H1 (cell line): Measurements from ENCODE around the gene FGF3. TPM values are rescaled to one million over a fixed set of nuclear protein-coding genes. Genes with fewer than 3 reads are reported as not detected.
A peak's percentile ranks its signal among the peaks of the same experiment; 100 is the strongest.

ENCODE experiments used
- CTCF ChIA-PET: fragments of 300-600 bp; sonication (Branson Sonifier 250); formaldehyde crosslinking; loops from one replicate; lab custom pipeline; 2021; ENCODE audit not compliant: partially characterized antibody; lab: Charles Lee
- POLR2A ChIA-PET: fragments of 300-600 bp; sonication (Branson Sonifier 250); formaldehyde crosslinking; loops from one replicate; lab custom pipeline; 2021; ENCODE audit warnings: inconsistent platforms; ENCODE audit not compliant: partially characterized antibody; lab: Charles Lee
- DNase-seq, 2 experiments: peaks; one replicate each; pipeline versions ENCODE4 v3.0.0 to v3.0.0-alpha.2; 2010 to 2022; ENCODE audit warnings: low spot score in 2 of 2, low read depth in 1 of 2, mixed read lengths in 1 of 2
- FAIRE-seq: peaks from 2 replicates; lab custom pipeline; 2011; peaks lifted over from hg19 to GRCh38; lab: Jason Lieb, UNC
- H2AFZ ChIP-seq: 2 replicates; pipeline ENCODE4 v1.8.1; 2012; ENCODE audit warnings: low read length, inconsistent platforms
- H2AK5ac ChIP-seq: 2 replicates; pipeline ENCODE4 v1.6.1; 2013; ENCODE audit warnings: low read depth, low read length
- H2BK120ac ChIP-seq: replicated peaks from 2 replicates; pipeline ENCODE3; 2013; ENCODE audit warnings: low read depth, low read length, inconsistent platforms
- H2BK12ac ChIP-seq: 2 replicates; pipeline ENCODE4 v1.6.1; 2013; ENCODE audit warnings: low read depth, low read length
- H2BK15ac ChIP-seq: 2 replicates; pipeline ENCODE4 v1.6.1; 2013; ENCODE audit warnings: low read length
- H2BK20ac ChIP-seq: 2 replicates; pipeline ENCODE4 v1.6.1; 2013; ENCODE audit warnings: low read length
- H2BK5ac ChIP-seq: 2 replicates; pipeline ENCODE4 v1.6.1; 2013; ENCODE audit warnings: low read depth, low read length
- H3K14ac ChIP-seq: 2 replicates; pipeline ENCODE4 v1.6.1; 2013; ENCODE audit warnings: inconsistent platforms; ENCODE audit not compliant: insufficient read length
- H3K18ac ChIP-seq: 2 replicates; pipeline ENCODE4 v1.6.1; 2013; ENCODE audit warnings: low read length; ENCODE audit errors: extremely low read depth
- H3K23ac ChIP-seq: 2 replicates; pipeline ENCODE4 v1.6.1; 2013; ENCODE audit warnings: inconsistent platforms; ENCODE audit not compliant: insufficient read length
- H3K23me2 ChIP-seq: 2 replicates; pipeline ENCODE4 v1.6.1; 2013; ENCODE audit warnings: low read depth, low read length
- H3K27ac ChIP-seq: 2 replicates; pipeline ENCODE4 v1.6.1; 2011; ENCODE audit warnings: low read depth, low read length, inconsistent platforms
- H3K27me3 ChIP-seq, 4 experiments: replicated peaks in 1 of 4; 1 replicate in 1 of 4; 2 replicates in 3 of 4; pipeline versions ENCODE4 v1.6.1 to v1.8.1; 2011 to 2013; ENCODE audit warnings: low read length in 3 of 4, mild to moderate bottlenecking in 3 of 4, inconsistent platforms in 2 of 4, mixed read lengths in 2 of 4, moderate library complexity in 1 of 4; ENCODE audit not compliant: control insufficient read depth in 3 of 4, insufficient read depth in 3 of 4; ENCODE audit errors: extremely low read depth in 1 of 4
- H3K36me3 ChIP-seq, 4 experiments: 2 replicates each; pipeline versions ENCODE4 v1.6.1 to v1.8.1; 2011 to 2013; ENCODE audit warnings: mild to moderate bottlenecking in 4 of 4, low read length in 3 of 4, moderate library complexity in 2 of 4, control low read depth in 1 of 4, inconsistent platforms in 1 of 4; ENCODE audit not compliant: insufficient read depth in 4 of 4, control insufficient read depth in 2 of 4
- H3K4ac ChIP-seq: replicated peaks from 2 replicates; pipeline ENCODE3; 2013; ENCODE audit warnings: low read length, low read depth, mixed read lengths, inconsistent platforms; ENCODE audit not compliant: insufficient read length
- H3K4me1 ChIP-seq, 4 experiments: replicated peaks in 1 of 4; 1 replicate in 1 of 4; 2 replicates in 3 of 4; pipeline versions ENCODE4 v1.6.1 to v1.8.1; 2011 to 2013; ENCODE audit warnings: low read length in 3 of 4, inconsistent platforms in 2 of 4, mixed read lengths in 1 of 4; ENCODE audit not compliant: insufficient read depth in 4 of 4, control insufficient read depth in 3 of 4
- H3K4me2 ChIP-seq, 2 experiments: 2 replicates each; pipeline versions ENCODE4 v1.6.1 to v1.8.1; 2011 to 2013; ENCODE audit warnings: low read depth in 2 of 2, low read length in 2 of 2, control low read depth in 1 of 2, inconsistent platforms in 1 of 2, mild to moderate bottlenecking in 1 of 2; ENCODE audit not compliant: insufficient read depth in 1 of 2
- H3K4me3 ChIP-seq, 4 experiments: fragments of 200-600, 300-600 bp in 1 of 4; sonication (generic), shearing (Covaris generic), sonication (Bioruptor Twin) in 1 of 4; 2 replicates each; pipeline versions ENCODE4 v1.5.1 to v1.8.1; 2011 to 2016; ENCODE audit warnings: low read length in 4 of 4, low read depth in 3 of 4, control low read depth in 2 of 4, inconsistent platforms in 2 of 4, mild to moderate bottlenecking in 2 of 4, mixed read lengths in 1 of 4, moderate library complexity in 1 of 4; ENCODE audit not compliant: insufficient read depth in 2 of 4; ENCODE audit errors: extremely low read depth in 1 of 4
- H3K56ac ChIP-seq: replicated peaks from 2 replicates; pipeline ENCODE3; 2013; ENCODE audit warnings: low read depth, mild to moderate bottlenecking, mixed read lengths, low read length, inconsistent platforms; ENCODE audit not compliant: insufficient read length
- H3K79me1 ChIP-seq: 2 replicates; pipeline ENCODE4 v1.6.1; 2013; ENCODE audit warnings: low read depth, low read length, control low read depth
- H3K79me2 ChIP-seq, 2 experiments: 2 replicates each; pipeline versions ENCODE4 v1.6.1 to v1.8.1; 2012 to 2013; ENCODE audit warnings: low read length in 2 of 2, mild to moderate bottlenecking in 2 of 2, inconsistent platforms in 1 of 2; ENCODE audit not compliant: insufficient read depth in 2 of 2, control insufficient read depth in 1 of 2
- H3K9ac ChIP-seq, 4 experiments: replicated peaks in 1 of 4; 1 replicate in 1 of 4; 2 replicates in 3 of 4; pipeline versions ENCODE4 v1.6.1 to v1.8.1; 2011 to 2013; ENCODE audit warnings: low read depth in 3 of 4, low read length in 3 of 4, control low read depth in 2 of 4, mild to moderate bottlenecking in 2 of 4, moderate library complexity in 2 of 4, inconsistent platforms in 1 of 4; ENCODE audit errors: extremely low read depth in 1 of 4
- H3K9me3 ChIP-seq, 2 experiments: 2 replicates each; pipeline versions ENCODE4 v1.6.1 to v1.8.1; 2012 to 2013; ENCODE audit warnings: mild to moderate bottlenecking in 2 of 2, moderate library complexity in 2 of 2, control low read depth in 1 of 2, inconsistent platforms in 1 of 2, low read depth in 1 of 2, low read length in 1 of 2, mixed read lengths in 1 of 2; ENCODE audit not compliant: insufficient read depth in 2 of 2
- H4K20me1 ChIP-seq, 2 experiments: replicated peaks in 1 of 2; 2 replicates each; pipeline versions ENCODE3 to v1.8.1; 2011 to 2013; ENCODE audit warnings: inconsistent platforms in 2 of 2, low read length in 2 of 2, mild to moderate bottlenecking in 1 of 2; ENCODE audit not compliant: insufficient read depth in 2 of 2, control insufficient read depth in 1 of 2
- H4K5ac ChIP-seq: 2 replicates; pipeline ENCODE4 v1.6.1; 2013; ENCODE audit warnings: low read length, low read depth, mixed read lengths, inconsistent platforms; ENCODE audit not compliant: insufficient read length
- H4K8ac ChIP-seq: 2 replicates; pipeline ENCODE4 v1.8.0; 2013; ENCODE audit warnings: mild to moderate bottlenecking, moderate library complexity, low read length, inconsistent platforms; ENCODE audit not compliant: insufficient read depth; ENCODE audit errors: extremely low read depth
- H4K91ac ChIP-seq: replicated peaks from 2 replicates; pipeline ENCODE3; 2013; ENCODE audit warnings: low read length, mixed read lengths, inconsistent platforms; ENCODE audit not compliant: insufficient read length
- JUND ChIP-seq: IDR thresholded peaks from 2 replicates; pipeline ENCODE4 v1.6.1; 2011; ENCODE audit warnings: mild to moderate bottlenecking, improper control_type of control experiment, low read length
- TAF7 ChIP-seq: optimal IDR thresholded peaks from 2 replicates; pipeline ENCODE3; 2011; ENCODE audit warnings: low read depth, mild to moderate bottlenecking, inconsistent platforms, low read length, moderate library complexity, borderline replicate concordance
- TBP ChIP-seq: IDR thresholded peaks from 2 replicates; pipeline ENCODE4 v1.6.1; 2011; ENCODE audit warnings: low read depth, low read length, improper control_type of control experiment
- WGBS, 2 experiments: shearing (Covaris generic) in 1 of 2; methylation state at CpG; one replicate each; pipeline versions ENCODE4 v1.1.6 to v1.1.7; 2013 to 2015; ENCODE audit warnings: low lambda C conversion rate in 2 of 2, mixed read lengths in 2 of 2, inconsistent platforms in 1 of 2, low coverage in 1 of 2, missing lambda C conversion rate in 1 of 2; ENCODE audit not compliant: insufficient replicate concordance in 2 of 2, insufficient coverage in 1 of 2, insufficient read length in 1 of 2; ENCODE audit errors: extremely low coverage in 1 of 2, missing lambda C conversion rate in 1 of 2; 5-methylcytosine and 5-hydroxymethylcytosine counted together
- polyA plus RNA-seq, 7 experiments: library from polyadenylated mRNA; depleted of rRNA in 3 of 7; stranded (reverse) in 5 of 7; unstranded in 2 of 7; fragments of >200 nt in 5 of 7; fragments of 200-250 nt in 2 of 7; gene quantifications; 1 replicate in 5 of 7; 2 replicates in 1 of 7; 4 replicates in 1 of 7; pipeline versions ENCODE4 v1.2.1 to v1.2.3, GENCODE V29; 2011 to 2013; ENCODE audit warnings: missing spikeins in 2 of 7, mixed read lengths in 2 of 7
- total RNA-seq: library from RNA; stranded (reverse); fragmentation: NEBNext Ultra II Directional; extraction: Animal tissue kit (Norgen Biotek cat#: 25700); gene quantifications from 2 replicates; pipeline ENCODE4 v1.2.1, GENCODE V29; 2021

The FGF3 gene
- total and polyA plus RNA-seq, 2 of the 8 experiments (the other 6 are each of a cell fraction or from before 2014, with no cell fraction given) = not detected

DNA sequence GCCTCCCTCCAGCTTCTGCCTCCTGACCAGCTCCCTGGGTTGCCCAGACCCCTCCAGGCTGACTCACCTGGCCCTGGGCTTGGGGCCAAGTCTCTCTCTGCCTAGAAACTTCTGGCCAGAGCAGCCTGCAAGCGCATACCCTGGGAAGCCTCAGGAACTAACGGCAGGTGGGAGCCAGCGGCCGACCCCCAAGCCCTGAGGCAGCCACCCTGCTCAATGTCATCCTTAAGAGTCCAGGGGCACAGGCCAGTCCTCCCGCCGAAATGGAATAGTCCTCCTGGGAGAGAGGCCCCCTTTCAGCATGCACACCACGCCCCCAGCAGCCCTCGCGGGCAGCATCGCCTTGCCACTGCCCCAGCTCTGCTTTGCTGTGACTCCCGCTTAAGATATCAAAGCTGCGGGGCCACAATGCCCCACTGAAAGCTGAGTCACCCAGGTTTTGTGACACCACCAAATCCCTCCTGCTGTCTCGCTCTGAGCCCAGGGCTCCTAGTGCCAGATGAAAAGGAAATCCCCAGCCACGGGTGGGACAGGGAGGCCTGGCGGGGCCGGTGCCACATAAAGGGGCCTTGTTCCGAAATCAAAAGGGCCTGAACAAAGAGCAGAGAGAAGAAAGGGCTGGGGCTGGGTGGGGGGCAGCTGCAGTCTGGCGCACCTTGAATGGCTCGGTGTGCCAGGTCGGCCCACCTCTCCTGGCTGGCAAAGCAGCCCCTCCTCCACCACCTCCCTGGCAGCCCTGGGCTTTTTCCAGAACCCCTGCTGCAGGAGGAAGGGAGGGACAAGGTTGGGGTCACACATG lies 21.4 kb upstream of the FGF3 start:
- H3K36me3 ChIP-seq = no peaks in the 10 kb centered on the region
- ChIA-PET POLR2A (interaction anchor here (0.7 kb wide), 1 partner anchor 19 kb away, joined by 4 read pairs; no protein-coding TSS in a partner anchor), CTCF (interaction anchor here (0.5 to 1.9 kb wide), 6 partner anchors 8 to 157 kb away, joined by 3 to 5 read pairs (median 3); no protein-coding TSS in a partner anchor)
- H4K5ac ChIP-seq = no peak overlapping the region
- H2AFZ ChIP-seq = no peak overlapping the region
- H2BK15ac ChIP-seq = peak overlapping the region; percentile 97; the same call in 1 of the 2 replicates
- peak overlapping the region; percentile 87 for H2AK5ac ChIP-seq
- peaks cover 0 to 11% (median 2%) of the 10 kb centered on the region in 4 experiments; a peak in 4 of 7 replicates for H3K4me1 ChIP-seq
- no peak overlapping the region for H3K9ac ChIP-seq
- H4K20me1 ChIP-seq = peaks cover 0 to 3% of the 10 kb centered on the region in 2 experiments
- peak in 1 of 2 experiments; percentile 46 for DNase-seq
- no peak overlapping the region for H3K4me2 ChIP-seq
- no peak overlapping the region for H3K4ac ChIP-seq
- peaks cover 0 to 2% (median 0%) of the 10 kb centered on the region in 4 experiments; a peak in 2 of 7 replicates for H3K27me3 ChIP-seq
- peak overlapping the region; percentile 55; the same call in 1 of the 2 replicates for H2BK20ac ChIP-seq
- H3K79me1 ChIP-seq = no peaks in the 10 kb centered on the region
- H3K56ac ChIP-seq = no peak overlapping the region
- WGBS, 2 experiments = 93% methylated on average over 17 of the region's 20 CpGs; no CpG with 5 or more reads in 1 of the 2 experiments
- peak overlapping the region; percentile 71; the same call in 1 of the 2 replicates for H2BK5ac ChIP-seq
- H3K23me2 ChIP-seq = peaks cover 12% of the 10 kb centered on the region; the same call in 1 of the 2 replicates
- H3K14ac ChIP-seq = no peak overlapping the region
- H3K9me3 ChIP-seq = peaks cover 0 to 3% of the 10 kb centered on the region in 2 experiments; a peak in 1 of 4 replicates
- H4K91ac ChIP-seq = peak overlapping the region; percentile 91
- peak overlapping the region; percentile 86; the same call in 1 of the 2 replicates for H2BK12ac ChIP-seq
- no peaks in the 10 kb centered on the region for H3K79me2 ChIP-seq
- H4K8ac ChIP-seq = peak overlapping the region; percentile 57
- H3K18ac ChIP-seq = peak overlapping the region; percentile 48; the same call in 1 of the 2 replicates
- TF ChIP-seq TAF7 = no peak
- TF ChIP-seq JUND = no peak
- TF ChIP-seq TBP = no peak
- H3K4me3 ChIP-seq = no peak overlapping the region
- no peak overlapping the region for H3K23ac ChIP-seq
- no peak overlapping the region for H3K27ac ChIP-seq
- no peak for FAIRE-seq
- H2BK120ac ChIP-seq = no peak overlapping the region
